Activated effector memory CD4-positive, alpha-beta T cell treated with anti-CD3 and anti-CD28 coated beads, Interleukin-2, amount 50 U/mL, for 16 hours (primary cell): ENCODE measurements around the gene PXDC1.

Experiments
- DNase-seq: peaks from one replicate; pipeline ENCODE4 v3.0.0-alpha.2; 2020

Gene PXDC1, protein sequence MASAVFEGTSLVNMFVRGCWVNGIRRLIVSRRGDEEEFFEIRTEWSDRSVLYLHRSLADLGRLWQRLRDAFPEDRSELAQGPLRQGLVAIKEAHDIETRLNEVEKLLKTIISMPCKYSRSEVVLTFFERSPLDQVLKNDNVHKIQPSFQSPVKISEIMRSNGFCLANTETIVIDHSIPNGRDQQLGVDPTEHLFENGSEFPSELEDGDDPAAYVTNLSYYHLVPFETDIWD

DNA sequence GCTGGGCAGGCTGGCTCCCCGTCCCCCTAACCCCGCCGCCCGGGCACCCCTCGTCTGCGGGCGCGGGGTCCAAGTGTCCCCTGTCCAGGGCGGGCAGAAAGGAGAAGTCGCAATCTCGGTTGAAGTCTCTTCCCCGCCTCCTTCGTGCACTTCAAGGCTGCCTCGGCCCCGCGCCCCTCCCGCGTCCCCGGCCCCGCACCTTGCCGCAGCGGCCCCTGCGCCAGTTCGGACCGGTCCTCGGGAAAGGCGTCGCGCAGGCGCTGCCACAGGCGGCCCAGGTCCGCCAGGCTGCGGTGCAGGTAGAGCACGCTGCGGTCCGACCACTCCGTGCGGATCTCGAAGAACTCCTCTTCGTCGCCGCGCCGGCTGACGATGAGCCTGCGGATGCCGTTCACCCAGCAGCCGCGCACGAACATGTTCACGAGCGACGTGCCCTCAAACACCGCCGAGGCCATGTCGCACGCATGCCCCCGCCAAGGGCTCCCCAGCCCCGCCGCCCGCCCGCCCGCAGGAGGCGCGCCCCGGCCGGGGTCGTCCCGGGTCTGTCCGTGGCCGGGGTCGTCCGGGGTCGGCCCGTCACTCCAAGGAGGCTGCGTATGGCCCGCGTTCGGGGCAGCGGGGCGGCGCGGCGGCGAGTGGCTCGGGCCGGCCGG is at the start of gene PXDC1:
PXDC1 (minus strand) TSS at position 637 of the 653 bp plus-strand sequence; CDS start at position 455, 182 bp downstream.
- DNase-seq: peak; percentile 69

DNA sequence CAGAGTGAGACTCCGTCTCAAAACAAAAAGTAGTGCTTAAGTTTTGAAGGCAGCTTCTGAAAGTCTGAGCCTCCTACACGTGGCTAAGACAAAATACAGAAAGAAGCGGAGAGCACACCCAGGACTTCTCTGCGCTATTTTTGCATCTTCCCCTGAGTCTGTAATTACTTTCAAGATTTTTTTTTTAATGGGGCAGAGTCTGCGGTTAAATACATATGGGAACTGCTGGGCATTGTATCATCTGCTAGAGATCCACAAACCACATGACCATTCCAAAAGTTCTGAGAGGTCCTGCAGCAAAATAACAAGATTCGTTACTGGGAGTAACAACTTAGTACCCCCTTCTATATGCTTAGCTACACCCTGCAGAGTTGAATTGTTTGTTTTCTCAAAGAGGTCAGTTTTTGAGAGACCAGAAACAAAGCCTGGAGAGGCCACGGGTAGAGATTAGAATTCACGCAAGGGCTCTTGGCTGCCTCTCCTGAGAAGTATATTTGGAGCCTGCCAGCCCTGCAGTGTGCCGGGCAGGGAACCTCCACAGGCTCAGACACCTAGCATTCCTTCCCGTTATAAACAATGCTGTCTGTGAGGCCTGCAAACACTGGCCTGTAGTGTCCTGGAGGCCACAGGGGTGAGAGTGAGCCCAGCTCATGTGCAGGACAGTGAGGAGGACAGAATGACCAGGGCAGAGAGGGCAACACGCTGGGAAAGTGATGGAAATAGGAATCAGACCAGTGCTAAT is 49.5 kb upstream of the PXDC1 start:
- no peak for DNase-seq

DNA sequence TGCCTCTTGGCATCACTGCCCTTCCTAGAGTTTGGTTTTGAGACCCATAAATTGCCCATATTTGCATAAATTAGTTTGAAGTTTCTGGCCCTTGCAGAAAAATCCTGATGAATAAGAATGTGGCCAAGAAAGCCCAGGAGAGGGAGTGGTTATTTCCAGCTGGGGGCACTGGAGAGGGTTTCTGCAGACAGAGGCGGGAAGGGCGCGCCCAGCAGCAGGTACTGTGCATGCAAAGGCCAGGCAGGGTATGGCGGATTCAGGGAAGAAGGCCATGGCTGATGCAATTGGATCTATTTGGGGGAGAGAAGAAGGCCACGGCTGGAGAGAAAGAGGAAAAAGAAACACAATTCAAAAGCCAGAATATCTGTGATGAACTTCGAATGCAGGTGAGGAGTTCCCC is 48.2 kb upstream of the PXDC1 start:
- no peak for DNase-seq

DNA sequence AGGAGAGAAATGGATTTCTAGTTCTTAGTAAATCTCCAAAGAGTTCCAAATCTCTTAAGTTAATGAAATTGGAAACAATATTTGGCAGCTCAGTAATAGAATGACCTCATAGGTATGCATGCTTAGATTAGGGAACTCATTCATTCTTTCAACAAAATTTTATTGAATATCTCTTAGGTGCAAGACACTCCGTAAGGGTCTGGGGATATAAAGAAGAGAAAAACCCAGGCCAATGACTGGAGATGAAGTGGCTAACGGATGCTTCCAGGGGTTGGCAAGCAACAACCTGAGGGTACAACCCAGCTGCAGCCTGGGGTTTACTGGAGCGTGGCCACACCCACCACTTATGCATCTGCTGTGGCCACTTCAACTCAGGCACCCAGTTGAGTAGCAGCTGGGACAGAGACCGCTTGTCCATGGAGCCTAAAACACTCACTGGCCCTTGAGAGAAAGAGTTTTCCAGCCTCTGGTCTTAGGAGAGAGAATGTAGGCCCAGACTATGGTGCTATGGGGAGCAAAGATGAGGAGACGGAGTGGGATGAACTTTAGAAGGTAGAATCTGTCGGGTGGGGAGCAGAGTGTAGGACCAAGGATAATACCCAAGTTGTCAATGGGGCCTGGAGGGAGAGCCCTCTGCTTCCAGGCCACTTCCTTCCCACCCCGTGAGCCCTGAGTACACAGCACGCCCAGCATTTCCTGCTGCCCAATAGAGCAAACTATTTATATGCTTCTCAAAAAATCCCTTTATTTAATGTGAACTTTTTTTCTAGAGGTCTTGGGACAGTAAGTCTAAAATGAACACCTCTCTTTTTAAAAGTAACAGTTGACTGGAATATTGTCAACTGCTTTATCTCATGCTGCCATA is 46.8 kb upstream of the PXDC1 start:
- no peak for DNase-seq

DNA sequence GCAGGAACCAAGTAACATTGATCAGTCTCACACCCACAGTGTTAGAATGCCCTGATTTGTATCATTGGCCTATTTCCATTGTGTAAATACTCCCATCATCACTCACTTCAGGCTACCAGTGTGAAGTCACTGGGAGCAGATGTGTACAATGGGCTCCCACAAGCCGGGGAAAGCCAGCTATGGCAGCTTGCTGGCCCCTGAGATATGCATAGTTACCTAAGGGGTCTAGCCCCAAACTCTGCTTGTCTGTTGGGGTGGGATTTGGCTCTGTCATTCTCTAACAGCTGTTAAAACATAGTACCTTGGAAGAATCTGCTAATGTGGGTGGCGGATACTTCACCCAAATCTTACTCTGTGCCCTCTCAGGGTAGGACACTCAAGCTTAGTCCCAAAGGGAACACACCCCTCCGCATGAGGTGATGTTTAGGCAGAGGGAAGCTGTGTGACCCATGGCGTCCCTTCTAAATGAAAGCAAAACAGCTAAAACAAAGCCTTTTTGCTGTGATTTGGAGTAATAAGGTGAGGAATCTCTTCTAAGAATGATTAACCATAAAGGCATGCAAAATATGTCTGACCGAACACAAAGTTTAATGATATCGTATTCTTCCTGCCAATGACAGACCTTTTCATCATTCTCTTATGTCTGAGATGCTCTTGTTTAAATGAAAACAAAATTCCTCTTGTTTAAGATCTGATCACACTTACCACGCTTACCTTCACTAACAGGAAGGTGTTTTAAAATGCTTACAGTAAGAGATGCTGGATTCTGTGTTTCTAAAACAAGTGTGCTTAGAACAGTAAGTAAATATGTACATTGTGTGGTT is 45.9 kb upstream of the PXDC1 start:
- DNase-seq: no peak

DNA sequence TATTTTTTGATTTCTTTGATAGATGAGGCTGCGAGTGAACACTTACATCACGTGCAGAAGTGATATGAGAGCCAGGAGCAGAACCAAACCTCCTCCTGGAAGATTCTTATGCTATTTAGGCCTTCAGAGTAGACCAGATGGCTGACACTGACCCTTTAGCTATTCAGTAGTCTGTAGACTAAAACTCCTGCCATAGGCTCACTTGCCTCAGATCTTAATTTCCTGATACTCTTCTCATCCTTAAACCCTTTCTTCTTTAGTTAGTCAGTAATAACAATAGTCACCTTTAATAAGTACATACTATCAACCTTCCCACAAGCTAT is 45.2 kb upstream of the PXDC1 start:
- DNase-seq: no peak

DNA sequence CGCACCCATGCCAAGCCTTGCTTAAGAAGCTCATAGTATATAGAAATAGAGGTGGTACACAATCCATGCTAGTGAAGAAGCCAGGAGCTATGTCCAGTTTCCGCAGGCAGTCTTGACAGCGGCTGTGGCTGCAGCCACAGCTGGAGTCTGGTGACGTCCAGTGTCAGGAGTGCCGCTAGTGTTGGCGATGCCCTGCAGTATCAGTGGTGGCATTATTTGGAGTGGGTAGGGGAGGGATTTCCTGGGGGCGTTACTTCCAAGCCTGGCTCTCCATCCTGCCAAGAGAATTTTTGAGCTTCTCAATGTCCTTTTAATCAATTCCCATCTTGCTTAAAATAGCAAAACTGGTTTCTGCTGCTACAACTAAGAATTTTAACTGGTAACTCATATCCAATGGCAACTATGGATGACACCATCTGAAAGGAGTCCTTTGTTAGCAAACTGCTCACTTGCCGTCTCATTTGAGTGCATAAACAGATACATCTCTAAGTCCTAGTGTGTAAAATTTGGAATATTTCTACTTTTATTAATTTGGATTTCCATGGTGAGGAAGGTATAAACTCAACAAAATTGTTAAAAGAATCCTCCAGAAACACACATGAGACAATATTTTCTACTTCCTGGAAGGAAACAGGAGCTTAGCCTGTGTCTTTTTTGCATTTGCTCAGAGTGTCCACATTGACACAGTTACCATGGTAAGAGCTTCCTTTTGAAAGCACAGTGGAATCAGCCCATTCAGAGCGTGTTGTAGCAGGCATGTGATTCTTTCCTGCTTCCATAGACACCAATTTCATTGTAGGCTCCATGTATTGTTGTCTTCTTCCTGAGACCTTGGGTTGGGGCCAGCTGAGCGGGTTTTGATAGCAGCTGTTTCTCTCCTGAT is 44.6 kb upstream of the PXDC1 start:
- DNase-seq: no peak

DNA sequence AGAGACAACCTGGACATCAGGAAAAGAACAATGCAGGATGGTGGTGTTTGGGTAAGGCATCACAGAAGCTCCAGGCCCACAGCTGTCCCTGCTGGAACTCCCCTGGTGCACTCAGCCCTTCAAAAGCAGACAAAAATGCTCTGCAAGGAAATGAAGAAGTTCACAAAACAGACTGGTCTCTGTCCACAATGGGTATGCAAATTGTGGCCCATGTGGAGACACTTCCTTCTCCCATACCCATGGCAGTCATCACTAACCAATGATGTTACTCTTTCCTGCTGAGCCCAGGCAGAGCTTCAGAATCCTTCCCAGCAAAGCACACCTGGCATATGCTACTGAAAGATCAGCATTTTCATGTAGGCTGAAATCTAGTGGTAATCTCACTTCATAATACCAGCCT is 42.6 kb upstream of the PXDC1 start:
- no peak for DNase-seq

DNA sequence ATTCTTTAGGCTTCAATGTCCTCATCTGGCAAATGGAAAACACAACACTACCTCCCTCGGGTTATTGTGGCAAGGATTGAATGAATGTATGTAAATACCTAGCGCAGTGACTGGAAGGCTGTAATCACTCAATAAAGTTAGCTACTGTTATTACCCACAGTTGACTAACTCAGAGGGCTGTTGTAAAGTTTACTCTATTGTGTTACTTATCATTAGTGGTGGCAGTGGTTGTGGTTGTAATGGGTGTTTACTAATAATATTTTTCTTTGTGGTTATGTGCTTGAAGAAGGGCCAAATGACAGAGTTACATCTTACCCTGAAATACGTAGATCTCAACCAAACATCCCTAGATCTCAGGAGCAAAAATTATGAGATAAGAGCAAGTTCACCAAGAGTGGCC is 42.0 kb upstream of the PXDC1 start:
- no peak for DNase-seq

DNA sequence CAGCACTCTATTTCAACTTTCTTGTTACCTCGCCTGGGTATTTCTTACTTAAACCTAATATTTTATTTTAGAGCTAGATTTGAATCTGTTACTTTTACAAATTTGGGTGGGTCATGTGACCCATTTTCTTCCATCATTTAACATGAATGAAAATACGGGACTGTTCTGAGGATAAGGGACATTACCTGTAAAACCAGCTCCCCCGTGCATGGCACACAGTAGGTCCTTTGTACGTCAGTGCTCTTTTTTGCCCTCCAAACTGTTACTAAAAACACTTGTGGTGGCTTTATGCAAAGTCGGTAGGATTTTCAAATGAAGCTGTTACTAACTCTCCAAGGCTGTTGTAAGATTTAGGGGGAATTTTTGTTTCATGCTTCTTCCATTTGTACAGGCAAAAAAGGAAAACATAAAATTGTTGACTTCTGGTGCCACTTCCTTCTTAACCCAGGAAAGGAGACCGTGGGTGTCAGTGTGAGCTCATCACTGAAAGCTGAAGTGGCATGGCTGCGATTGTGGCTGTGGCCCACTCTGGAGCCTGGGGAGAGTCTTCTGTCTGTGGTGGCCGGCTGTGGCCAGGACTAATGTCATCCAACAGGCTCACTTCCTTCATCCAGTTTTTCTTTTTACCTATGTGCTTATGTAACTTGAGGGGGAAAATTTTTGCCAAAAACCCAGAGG is 40.2 kb upstream of the PXDC1 start:
- DNase-seq: no peak

DNA sequence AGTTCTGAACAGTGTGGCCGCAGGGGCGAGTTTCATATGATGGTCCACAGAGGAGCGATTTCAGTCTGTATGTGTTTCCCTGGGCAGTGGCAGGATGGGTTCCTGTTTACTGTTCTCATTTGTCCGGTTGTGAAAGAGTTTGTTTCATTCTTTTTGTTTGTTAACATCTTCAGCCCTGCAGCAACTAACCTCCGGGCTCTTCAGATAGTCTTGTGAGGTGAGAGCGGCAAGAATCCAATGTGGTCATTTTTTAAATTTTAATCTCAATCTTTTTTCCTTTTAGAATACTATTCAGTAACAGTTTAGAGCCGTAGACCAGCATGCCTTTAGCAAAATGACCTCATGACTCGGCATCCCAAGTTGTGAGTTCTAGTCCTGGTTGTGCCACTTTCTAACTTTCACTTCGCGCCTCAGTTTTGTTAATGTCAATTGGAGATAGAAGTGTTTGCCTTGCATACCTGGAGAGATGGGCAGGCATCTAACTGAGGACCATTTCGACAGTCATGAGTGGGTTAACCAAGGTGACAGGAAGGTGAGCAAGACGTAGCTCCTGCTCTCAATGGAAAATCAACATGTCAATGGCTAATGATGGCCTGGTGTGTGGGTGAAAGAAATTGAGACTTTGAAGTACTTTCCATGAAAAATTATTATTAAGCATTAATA is 38.5 kb upstream of the PXDC1 start:
- DNase-seq: no peak

DNA sequence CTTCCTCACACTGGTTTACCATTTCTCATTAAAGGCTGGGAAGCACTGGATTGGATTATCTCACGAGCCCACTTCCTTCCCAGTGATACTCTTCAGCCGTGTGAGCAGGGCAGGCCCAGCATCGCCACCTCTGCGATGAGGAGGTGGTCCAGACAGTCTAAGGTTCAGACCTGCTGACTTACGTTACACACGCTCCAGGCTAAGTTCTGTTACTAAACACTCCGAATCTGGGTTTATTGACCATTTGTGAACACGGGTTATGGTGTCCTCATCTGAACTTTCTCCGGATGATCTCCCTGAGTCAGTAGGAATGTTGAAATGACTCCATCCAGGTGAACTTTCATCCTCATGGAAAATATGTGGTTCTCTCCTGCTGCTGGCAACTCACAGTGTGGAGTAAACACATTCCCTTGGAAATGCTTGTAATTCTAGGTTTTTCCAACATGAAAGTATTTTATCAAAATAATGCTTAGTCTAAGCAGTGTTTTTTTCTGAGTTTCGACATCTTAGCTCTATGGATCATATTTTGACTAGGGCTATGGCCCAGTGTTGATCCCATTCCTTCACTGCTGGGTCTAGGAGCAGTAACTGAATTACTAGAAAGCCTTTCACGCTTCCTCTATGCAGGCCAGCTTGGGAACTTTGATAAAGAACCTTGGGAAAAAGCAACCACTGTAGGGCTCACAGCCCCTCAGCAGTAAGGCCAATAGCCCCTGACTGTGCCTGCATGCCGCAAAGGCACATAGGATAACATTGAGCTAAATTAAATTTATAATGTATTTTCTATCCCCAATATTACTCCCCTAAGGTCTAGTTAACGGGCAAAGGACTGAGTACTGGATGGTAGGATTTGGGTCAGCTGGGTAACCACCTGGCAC is 37.7 kb upstream of the PXDC1 start:
- DNase-seq: no peak

DNA sequence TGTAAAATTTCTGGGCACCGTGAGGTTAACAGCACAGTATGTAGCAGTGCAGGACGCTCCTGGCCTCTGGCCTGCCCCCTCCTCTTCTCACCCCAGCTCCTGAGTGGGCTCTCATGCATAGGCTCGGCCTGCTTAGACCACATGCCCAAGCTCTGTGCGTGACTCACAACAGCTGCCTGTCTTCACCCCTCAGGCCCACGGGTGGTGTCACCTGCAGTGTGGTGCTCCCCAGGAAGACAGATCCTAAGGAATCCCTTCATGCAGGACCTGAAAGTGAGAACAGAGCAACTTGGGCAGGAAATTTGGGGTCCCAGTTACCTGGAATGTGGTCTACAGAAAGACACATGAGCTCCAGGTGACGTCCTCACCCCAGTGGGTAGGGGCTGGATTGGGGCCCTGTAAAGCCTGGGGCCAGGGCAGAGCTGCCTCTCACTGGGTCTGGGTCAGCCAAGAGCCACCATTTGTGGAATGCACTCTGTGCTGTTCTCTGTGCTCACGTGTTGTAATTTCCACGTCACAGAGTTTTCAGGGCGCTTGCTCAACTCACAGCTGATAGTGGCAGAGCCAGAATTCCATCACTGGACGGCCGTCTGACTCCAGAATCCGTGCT is 37.0 kb upstream of the PXDC1 start:
- DNase-seq: no peak

DNA sequence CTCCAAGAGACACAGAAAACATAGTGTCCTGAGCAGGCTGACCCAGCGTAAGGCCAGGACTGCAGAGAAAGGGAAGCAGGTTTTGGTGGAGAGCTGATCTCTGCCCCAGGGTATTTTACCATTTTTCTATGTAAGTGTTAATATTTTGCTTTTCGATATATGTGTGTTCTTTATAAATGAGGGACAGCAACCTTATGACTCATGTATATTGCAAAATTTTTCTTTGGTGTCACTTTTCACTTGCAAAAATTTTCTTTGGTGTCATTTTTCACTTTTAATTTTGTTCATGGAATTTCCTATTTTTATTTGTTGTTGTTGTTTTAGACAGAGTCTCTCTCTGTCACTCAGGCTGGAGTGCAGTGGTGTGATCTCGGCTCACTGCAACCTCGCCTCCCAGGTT is 34.6 kb upstream of the PXDC1 start:
- no peak for DNase-seq

DNA sequence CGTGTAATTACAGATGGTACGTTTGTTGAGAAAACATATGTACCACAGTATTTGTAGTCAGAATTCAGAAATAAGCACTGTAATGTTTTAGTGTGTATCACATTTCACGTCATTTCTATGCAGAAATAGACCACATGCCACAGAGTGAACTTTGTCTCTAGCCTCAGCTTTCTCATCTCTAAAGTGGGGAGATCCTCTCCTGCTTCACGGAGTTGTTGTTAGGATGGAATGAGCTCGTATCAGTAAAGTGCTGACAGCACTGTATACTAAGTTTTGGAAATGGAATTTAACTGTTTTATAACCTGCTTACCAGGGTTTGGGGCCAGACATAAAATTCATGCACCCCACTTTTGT is 34.2 kb upstream of the PXDC1 start:
- DNase-seq: no peak

DNA sequence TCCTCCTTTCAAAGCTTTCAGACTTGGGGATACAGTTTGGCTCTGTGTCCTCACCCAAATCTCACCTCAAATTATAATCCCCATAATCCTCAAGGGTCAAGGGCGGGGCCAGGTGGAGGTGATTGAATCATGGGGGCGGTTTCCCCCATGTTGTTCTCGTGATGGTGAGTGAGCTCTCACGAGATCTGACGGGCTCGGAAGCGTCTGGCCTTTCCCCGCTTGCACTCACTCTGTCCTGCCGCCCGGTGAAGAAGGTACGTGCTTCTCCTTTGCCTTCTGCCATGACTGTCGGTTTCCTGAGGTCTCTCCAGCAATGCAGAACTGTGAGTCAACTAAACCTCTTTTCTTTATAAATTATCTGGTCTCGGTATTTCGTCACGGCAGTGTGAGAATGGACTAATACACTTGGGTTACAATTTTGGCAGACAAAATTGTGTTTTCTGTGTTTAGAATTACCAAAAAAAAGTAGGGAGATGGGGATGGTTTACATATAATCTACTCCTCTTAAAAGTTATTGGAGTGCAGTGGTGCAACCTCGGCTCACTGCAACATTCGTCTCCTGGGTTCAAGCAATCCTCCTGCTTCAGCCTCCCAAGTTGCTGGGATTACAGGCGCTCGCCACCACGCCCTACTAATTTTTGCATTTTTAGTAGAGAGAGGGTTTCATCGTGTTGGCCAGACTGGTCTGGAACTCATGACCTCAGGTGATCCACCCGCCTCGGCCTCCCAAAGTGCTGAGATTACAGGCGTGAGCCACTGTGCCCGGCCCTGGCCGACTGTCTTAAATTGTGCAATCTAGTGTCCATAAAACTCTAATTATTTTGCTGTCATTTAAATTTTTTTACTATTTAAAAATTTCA is 33.6 kb upstream of the PXDC1 start:
- no peak for DNase-seq

DNA sequence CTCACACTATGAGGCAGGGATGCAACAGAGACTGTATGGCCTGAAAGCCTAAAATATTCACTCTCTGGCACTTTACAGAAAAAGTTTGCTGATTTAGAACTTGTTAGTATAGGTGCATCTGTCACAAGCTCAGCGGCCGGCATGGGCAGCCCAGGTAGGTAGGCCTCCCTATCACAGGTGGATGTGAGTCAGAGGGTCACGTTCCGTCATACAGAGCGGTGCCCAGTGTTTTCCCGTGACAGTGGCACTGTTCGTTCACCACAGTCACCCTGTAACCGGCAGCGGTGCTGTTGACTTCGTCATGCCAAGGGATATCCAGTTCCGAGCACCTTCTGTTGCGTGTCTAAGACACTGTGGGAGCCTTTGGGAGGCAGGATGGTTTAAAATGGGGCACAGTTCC is 32.9 kb upstream of the PXDC1 start:
- no peak for DNase-seq
